HL-60 (cell line): ENCODE results near the gene KCNJ12.
"Not testable (repeated sequence)": the region's sequence is repeated elsewhere in the genome, so short reads cannot be mapped to it uniquely, and the experiment has no call there.

Experiments used
- POLR2AphosphoS5 ChIP-seq: IDR thresholded peaks from 2 replicates; pipeline ENCODE4 v1.6.1; 2012; ENCODE audit warnings: low read depth
- SPI1 ChIP-seq: IDR thresholded peaks from 2 replicates; pipeline ENCODE4 v1.6.1; 2012; ENCODE audit warnings: low read depth, mild to moderate bottlenecking, borderline replicate concordance
- TF ChIP-seq, protein P1 (sequence below): IDR thresholded peaks from one replicate; pipeline ENCODE4 v1.5.1; 2011; ENCODE audit warnings: low read length, control low read depth, inconsistent platforms; ENCODE audit not compliant: insufficient read depth
- TF ChIP-seq, protein P2 (sequence below): IDR thresholded peaks from 2 replicates; pipeline ENCODE4 v1.6.1; 2012; ENCODE audit warnings: low read depth; ENCODE audit not compliant: insufficient replicate concordance

DNA sequence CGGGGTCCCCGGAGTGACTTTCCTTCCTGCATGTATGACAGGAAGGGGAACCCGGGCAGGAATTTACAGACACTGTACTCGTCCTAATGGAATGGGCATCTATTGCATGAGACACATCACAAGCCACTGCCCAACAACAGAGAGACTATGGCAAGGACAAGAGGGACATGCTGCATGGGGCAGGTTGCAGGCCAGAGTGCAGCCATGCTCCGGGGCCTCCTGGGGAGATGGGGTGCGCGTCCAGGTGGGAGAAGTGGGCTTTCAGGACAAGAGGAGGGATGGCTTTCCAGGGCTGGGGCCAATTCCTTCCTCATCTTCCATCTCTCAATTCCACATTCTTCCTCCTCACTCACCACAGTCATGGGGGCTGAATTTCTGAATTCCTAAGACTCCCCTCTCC lies 60.3 kb downstream of the KCNJ12 start:
- TF ChIP-seq, protein P1, sequence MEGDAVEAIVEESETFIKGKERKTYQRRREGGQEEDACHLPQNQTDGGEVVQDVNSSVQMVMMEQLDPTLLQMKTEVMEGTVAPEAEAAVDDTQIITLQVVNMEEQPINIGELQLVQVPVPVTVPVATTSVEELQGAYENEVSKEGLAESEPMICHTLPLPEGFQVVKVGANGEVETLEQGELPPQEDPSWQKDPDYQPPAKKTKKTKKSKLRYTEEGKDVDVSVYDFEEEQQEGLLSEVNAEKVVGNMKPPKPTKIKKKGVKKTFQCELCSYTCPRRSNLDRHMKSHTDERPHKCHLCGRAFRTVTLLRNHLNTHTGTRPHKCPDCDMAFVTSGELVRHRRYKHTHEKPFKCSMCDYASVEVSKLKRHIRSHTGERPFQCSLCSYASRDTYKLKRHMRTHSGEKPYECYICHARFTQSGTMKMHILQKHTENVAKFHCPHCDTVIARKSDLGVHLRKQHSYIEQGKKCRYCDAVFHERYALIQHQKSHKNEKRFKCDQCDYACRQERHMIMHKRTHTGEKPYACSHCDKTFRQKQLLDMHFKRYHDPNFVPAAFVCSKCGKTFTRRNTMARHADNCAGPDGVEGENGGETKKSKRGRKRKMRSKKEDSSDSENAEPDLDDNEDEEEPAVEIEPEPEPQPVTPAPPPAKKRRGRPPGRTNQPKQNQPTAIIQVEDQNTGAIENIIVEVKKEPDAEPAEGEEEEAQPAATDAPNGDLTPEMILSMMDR, result not testable (repeated sequence)
- TF ChIP-seq, protein P2, sequence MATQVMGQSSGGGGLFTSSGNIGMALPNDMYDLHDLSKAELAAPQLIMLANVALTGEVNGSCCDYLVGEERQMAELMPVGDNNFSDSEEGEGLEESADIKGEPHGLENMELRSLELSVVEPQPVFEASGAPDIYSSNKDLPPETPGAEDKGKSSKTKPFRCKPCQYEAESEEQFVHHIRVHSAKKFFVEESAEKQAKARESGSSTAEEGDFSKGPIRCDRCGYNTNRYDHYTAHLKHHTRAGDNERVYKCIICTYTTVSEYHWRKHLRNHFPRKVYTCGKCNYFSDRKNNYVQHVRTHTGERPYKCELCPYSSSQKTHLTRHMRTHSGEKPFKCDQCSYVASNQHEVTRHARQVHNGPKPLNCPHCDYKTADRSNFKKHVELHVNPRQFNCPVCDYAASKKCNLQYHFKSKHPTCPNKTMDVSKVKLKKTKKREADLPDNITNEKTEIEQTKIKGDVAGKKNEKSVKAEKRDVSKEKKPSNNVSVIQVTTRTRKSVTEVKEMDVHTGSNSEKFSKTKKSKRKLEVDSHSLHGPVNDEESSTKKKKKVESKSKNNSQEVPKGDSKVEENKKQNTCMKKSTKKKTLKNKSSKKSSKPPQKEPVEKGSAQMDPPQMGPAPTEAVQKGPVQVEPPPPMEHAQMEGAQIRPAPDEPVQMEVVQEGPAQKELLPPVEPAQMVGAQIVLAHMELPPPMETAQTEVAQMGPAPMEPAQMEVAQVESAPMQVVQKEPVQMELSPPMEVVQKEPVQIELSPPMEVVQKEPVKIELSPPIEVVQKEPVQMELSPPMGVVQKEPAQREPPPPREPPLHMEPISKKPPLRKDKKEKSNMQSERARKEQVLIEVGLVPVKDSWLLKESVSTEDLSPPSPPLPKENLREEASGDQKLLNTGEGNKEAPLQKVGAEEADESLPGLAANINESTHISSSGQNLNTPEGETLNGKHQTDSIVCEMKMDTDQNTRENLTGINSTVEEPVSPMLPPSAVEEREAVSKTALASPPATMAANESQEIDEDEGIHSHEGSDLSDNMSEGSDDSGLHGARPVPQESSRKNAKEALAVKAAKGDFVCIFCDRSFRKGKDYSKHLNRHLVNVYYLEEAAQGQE, result not testable (repeated sequence)
- not testable (repeated sequence) for TF ChIP-seq POLR2AphosphoS5, SPI1
